Stimulated activated CD8-positive, alpha-beta memory T cell treated with anti-CD3 and anti-CD28 coated beads, Interleukin-15, amount 100 ng/mL, for 1 hour (primary cell): ENCODE results near the gene FAM240A.

Source experiments
- DNase-seq: peaks from one replicate; pipeline ENCODE4 v3.0.0-alpha.2; 2020; ENCODE audit warnings: low read depth

Gene FAM240A

DNA sequence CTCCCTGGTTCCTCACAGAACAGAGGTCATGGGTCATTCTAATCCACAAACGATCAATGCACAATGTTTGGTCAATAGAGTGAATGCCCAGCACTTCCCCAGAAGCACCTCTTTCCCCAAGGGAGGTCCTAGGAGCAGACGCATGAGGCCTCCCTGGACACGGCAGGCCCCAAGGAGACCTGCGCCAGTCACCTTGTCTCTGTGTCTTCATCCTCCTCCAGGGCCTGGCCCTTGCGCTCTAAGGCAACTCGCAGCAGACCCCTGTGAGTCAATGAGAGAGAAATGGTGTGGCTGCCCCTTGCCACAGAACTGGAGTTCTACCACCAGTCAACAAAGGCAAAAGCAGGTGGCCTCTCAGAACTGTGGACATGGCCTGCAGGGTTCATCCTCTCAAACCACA, 63.1 kb downstream of the FAM240A start:
- no peak for DNase-seq
